HL-60 (cell line): ENCODE measurements around the gene DOCK2.

Source experiments
- DNase-seq, 2 experiments: peaks; one replicate each; pipeline ENCODE4 v3.0.0-alpha.2; 2010 to 2020; ENCODE audit warnings: low read depth in 1 of 2, low spot score in 1 of 2
- H3K27ac ChIP-seq: fragments of 250-450 bp; sonication (Bioruptor Pico); replicated peaks from 2 replicates; pipeline ENCODE4 v1.5.1; 2020; ENCODE audit warnings: mild to moderate bottlenecking, moderate library complexity
- H3K27me3 ChIP-seq: fragments of 250-450 bp; sonication (Bioruptor Pico); 2 replicates; pipeline ENCODE4 v1.5.1; 2021; ENCODE audit warnings: mild to moderate bottlenecking, moderate library complexity; ENCODE audit not compliant: insufficient read depth, poor library complexity, severe bottlenecking
- H3K4me3 ChIP-seq: replicated peaks from 2 replicates; pipeline ENCODE4 v1.5.1; 2011; ENCODE audit warnings: mild to moderate bottlenecking, control low read depth, low read length; ENCODE audit not compliant: insufficient read depth
- GABPA ChIP-seq: IDR thresholded peaks from 2 replicates; pipeline ENCODE4 v1.6.1; 2012; ENCODE audit warnings: low read depth
- POLR2AphosphoS5 ChIP-seq: IDR thresholded peaks from 2 replicates; pipeline ENCODE4 v1.6.1; 2012; ENCODE audit warnings: low read depth
- SPI1 ChIP-seq: IDR thresholded peaks from 2 replicates; pipeline ENCODE4 v1.6.1; 2012; ENCODE audit warnings: low read depth, mild to moderate bottlenecking, borderline replicate concordance
- TF ChIP-seq, protein P1 (sequence below): IDR thresholded peaks from 2 replicates; pipeline ENCODE4 v1.6.1; 2012; ENCODE audit warnings: low read depth; ENCODE audit not compliant: insufficient replicate concordance
- TF ChIP-seq, protein P2 (sequence below): IDR thresholded peaks from one replicate; pipeline ENCODE4 v1.5.1; 2011; ENCODE audit warnings: low read length, control low read depth, inconsistent platforms; ENCODE audit not compliant: insufficient read depth

The DOCK2 gene

DNA sequence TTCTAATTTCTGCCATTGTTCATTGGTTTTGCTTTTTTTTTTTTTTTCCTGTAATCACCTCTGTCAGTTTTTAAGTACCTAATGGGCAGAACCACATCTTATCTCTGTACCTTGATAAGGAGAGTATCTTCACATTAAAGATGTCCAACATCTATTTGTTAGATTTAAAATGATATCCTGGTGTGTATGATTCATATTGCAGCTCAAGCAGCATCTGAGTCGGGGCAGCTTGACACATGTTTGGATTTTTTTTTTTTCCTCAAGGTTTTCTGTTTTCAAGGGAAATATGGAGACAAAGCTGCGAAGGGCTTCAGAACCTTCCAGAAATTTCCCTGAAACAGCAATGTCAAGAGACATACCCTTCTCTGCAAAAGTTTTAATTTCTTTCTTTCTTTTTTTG is 164.7 kb downstream of the DOCK2 start:
- no peak overlapping the region for H3K4me3 ChIP-seq
- H3K27me3 ChIP-seq = no peaks in the 10 kb centered on the region
- TF ChIP-seq SPI1 (no peak), POLR2AphosphoS5 (no peak), GABPA (no peak)
- TF ChIP-seq, protein P1, sequence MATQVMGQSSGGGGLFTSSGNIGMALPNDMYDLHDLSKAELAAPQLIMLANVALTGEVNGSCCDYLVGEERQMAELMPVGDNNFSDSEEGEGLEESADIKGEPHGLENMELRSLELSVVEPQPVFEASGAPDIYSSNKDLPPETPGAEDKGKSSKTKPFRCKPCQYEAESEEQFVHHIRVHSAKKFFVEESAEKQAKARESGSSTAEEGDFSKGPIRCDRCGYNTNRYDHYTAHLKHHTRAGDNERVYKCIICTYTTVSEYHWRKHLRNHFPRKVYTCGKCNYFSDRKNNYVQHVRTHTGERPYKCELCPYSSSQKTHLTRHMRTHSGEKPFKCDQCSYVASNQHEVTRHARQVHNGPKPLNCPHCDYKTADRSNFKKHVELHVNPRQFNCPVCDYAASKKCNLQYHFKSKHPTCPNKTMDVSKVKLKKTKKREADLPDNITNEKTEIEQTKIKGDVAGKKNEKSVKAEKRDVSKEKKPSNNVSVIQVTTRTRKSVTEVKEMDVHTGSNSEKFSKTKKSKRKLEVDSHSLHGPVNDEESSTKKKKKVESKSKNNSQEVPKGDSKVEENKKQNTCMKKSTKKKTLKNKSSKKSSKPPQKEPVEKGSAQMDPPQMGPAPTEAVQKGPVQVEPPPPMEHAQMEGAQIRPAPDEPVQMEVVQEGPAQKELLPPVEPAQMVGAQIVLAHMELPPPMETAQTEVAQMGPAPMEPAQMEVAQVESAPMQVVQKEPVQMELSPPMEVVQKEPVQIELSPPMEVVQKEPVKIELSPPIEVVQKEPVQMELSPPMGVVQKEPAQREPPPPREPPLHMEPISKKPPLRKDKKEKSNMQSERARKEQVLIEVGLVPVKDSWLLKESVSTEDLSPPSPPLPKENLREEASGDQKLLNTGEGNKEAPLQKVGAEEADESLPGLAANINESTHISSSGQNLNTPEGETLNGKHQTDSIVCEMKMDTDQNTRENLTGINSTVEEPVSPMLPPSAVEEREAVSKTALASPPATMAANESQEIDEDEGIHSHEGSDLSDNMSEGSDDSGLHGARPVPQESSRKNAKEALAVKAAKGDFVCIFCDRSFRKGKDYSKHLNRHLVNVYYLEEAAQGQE = no peak
- TF ChIP-seq, protein P2, sequence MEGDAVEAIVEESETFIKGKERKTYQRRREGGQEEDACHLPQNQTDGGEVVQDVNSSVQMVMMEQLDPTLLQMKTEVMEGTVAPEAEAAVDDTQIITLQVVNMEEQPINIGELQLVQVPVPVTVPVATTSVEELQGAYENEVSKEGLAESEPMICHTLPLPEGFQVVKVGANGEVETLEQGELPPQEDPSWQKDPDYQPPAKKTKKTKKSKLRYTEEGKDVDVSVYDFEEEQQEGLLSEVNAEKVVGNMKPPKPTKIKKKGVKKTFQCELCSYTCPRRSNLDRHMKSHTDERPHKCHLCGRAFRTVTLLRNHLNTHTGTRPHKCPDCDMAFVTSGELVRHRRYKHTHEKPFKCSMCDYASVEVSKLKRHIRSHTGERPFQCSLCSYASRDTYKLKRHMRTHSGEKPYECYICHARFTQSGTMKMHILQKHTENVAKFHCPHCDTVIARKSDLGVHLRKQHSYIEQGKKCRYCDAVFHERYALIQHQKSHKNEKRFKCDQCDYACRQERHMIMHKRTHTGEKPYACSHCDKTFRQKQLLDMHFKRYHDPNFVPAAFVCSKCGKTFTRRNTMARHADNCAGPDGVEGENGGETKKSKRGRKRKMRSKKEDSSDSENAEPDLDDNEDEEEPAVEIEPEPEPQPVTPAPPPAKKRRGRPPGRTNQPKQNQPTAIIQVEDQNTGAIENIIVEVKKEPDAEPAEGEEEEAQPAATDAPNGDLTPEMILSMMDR = no peak
- no peak for DNase-seq
- H3K27ac ChIP-seq = no peak overlapping the region

DNA sequence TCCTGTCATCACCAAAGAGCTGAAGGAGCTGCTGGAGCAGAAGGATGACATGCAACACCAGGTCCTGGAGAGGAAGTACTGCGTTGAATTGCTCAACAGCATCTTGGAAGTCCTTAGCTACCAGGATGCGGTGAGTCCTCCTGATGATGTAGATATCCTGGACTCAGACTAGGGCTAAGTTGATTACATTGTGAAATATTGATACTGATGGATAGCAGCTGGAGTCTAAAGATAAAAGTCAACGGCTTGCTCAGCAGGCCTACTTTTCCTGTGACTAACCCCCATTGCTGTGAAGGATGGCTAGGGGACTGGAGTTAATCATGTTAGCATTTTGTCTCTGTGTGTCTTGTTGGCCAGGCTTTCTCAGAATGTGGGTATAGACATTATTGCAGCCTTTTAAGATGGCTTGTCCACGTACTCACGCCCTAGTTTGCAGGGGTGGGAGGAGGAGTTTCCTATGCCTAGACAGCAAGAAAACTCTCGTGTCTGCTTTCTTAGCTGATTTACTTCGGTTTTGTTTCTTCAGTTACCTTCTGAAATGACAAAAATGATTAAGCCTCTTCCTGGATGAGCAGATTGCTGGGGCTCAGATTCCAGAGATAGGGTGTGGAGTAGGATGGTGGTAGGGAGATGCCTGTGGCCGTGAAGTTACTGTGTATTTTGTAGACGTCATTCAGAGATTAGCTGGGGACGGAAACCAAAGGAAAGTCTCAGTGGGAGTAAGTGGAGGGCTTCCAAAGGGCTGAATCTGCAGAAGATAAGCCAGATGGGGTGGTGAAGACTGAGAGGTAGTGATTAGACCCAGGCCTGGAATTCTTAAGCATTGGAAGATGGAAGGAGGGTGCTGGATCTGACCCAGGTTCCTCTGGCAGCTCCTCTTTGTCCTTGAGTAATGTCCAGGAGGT is 166.3 kb downstream of the DOCK2 start:
- TF ChIP-seq, protein P2 = no peak
- TF ChIP-seq SPI1 = peak; percentile 34; the same call in 1 of the 2 replicates
- Histone ChIP-seq H3K4me3 (no peak overlapping the region), H3K27me3 (no peaks in the 10 kb centered on the region), H3K27ac (no peak overlapping the region)
- peak; percentile 45 to 98 for DNase-seq

DNA sequence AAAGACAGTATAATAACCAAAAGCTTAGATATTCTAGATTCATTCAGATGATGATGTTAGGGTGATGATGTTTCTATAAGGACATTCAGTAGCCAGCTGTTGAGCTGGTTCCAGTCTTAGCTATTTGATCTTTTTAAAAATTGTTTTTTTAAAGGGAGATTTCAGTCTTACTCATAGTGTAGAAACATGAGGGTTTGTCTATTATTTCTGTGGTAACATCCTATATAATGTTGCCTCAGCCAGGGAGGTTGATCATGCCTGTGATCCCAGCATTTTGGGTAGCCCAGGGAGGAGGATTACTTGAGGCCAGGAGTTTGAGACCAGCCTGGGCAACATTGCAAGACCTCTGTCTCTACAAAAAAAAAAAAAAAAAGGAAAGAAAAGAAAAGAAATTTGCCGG is 167.8 kb downstream of the DOCK2 start:
- no peak for DNase-seq
- TF ChIP-seq, protein P1 = no peak
- TF ChIP-seq, protein P2 = no peak
- TF ChIP-seq SPI1 = no peak
- no peak for TF ChIP-seq GABPA
- no peak for TF ChIP-seq POLR2AphosphoS5
- Histone ChIP-seq H3K27ac (no peak overlapping the region), H3K27me3 (no peaks in the 10 kb centered on the region), H3K4me3 (no peak overlapping the region)

DNA sequence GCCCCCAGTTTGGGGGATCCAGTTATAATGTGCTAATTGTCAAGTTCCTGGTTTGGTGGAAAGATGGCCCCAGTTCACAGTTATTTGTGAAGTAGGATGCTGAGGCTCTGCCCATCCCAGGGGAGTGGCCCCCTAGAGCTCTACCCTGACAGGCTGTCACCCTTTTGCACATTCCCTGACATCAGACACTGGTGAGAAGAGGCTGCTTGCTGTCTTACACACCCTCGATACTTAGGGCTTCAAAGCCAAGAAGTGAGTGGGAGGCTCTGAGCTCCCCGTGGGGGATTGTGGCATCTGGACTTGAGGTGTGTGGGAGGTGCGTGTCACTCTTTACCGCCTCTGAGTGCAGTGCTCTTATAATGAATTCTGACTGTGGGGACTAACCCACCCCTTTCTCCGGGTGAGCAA is 168.5 kb downstream of the DOCK2 start:
- H3K27ac ChIP-seq = no peak overlapping the region
- H3K27me3 ChIP-seq = no peaks in the 10 kb centered on the region
- H3K4me3 ChIP-seq = no peak overlapping the region
- no peak for DNase-seq
- TF ChIP-seq, protein P1 = no peak
- TF ChIP-seq GABPA (no peak), SPI1 (no peak), POLR2AphosphoS5 (no peak)
- TF ChIP-seq, protein P2 = no peak
